T follicular helper cell (primary cell): ENCODE data around the gene EDIL3.
"Not testable (repeated sequence)": the region's sequence is repeated elsewhere in the genome, so short reads cannot be mapped to it uniquely, and the experiment has no call there.

ENCODE experiments used
- DNase-seq: peaks from one replicate; pipeline ENCODE4 v3.0.0-alpha.2; 2020; ENCODE audit warnings: low read depth

The EDIL3 gene

DNA sequence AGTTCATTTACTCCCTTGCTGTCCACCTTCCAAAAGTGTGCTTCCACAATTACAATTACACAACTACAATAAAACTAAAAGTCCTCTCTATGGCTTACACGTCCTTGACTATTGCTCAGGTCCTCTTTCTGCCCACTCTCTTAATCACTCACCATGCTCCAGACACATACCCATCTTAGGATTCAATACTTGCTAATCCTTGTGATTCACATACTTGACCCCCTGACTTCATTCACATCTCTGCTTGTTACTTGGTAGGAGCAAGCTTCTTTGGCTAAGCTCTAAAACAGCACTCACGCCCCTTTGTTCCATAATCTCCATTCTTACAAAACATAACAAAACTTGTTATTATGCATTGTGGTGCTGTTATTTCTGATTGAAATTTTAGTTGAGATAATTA lies 215.8 kb downstream of the EDIL3 start:
- DNase-seq, result no peak

- DNase-seq, result no peak
Measured at GRCh38 chr5:84163671-84164070, 221.0 kb downstream of the EDIL3 start.

DNA sequence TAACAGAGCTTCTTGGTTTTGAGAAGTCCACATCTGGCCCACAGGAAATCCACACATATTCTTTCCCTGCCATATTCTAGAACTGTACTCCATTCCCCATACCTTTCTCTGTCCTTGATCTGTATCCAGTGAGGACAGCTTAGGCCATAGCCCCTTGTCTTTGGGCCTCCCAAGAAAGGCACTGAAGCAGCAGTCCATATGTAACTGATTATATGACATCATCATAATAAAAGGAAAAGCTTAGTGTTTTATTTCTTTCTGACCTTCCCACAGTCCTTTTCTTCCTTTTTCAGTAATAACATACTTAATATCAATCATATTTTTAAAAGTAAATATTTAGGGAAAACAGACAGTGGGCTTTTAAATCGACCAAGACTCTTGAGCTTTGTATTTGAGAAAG lies 222.0 kb downstream of the EDIL3 start:
- DNase-seq, result no peak

GRCh38 chr5:84160650-84161049 lies 224.0 kb downstream of the EDIL3 start:
- DNase-seq, result not testable (repeated sequence)

GRCh38 chr5:84149094-84149493 lies 235.6 kb downstream of the EDIL3 start:
- no peak for DNase-seq

GRCh38 chr5:84148651-84149050 lies 236.0 kb downstream of the EDIL3 start:
- DNase-seq, result no peak

GRCh38 chr5:84137541-84137940 lies 247.1 kb downstream of the EDIL3 start:
- no peak for DNase-seq

DNA sequence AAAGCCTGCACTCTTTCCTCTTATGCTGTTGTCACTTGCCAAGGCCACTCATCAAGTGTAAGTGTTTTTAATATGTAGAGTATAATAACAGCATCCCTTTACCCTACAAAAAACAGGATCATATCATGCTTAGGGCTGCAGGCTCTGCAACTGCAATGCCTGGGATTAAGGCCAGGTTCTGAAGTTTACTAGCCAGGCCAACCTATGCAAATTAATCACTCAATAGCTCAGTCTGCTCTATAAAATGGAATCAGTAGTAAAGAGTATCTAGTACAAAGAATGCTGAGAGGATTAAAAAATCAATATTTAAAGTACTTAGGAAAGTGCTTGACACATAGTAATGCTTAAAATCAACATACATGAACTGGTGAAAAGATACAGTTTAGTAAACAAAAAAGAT lies 253.3 kb downstream of the EDIL3 start:
- no peak for DNase-seq

DNA sequence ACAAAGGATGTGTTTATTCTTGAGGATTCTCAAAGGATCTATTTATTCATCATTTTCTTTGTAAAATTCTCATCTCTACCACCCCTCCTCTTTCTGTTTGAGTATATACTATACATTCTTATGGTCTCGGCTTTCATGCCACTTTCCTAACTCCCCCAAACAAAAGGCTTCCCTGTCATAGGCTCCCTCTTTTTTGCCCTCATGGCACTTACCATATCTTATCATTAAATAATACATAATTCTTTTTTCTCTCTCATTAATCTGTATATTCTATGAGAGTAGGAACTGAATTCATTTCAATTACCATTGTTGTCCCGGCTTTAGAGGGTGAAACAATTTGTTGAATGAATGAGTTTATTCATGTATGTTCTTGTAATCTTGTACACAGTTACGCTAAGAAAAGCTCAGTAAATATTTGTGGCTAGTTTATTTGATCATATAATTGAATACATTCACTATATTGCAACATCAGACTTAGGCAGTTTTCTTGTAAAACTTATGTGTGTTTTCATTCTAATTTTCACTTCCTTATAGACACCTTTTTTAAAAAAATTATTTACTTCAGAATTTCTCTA lies 254.6 kb downstream of the EDIL3 start:
- no peak for DNase-seq

GRCh38 chr5:84125216-84125615 lies 259.5 kb downstream of the EDIL3 start:
- DNase-seq, result no peak

DNA sequence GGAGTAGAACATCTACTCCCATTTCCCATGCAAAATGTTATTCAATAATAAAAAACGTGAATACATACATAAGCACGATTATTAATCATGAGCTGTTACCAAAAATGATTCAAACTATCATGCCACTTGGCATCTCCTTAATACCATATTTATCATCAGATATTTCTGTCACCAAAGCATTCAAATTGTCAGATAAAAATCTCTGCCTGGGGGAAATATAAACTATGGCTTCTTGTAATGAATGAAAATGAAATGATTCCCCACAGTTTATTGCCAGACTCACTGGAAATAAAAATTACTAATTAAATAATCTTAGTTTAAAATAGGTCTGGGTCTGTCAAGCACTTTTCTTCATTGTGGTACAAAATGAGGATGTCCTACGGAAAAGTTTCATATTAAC lies 265.4 kb downstream of the EDIL3 start:
- DNase-seq, result no peak

GRCh38 chr5:84118551-84118950 lies 266.1 kb downstream of the EDIL3 start:
- DNase-seq, result no peak

GRCh38 chr5:84115727-84116126 lies 269.0 kb downstream of the EDIL3 start:
- no peak for DNase-seq

- no peak for DNase-seq
Measured at GRCh38 chr5:84113246-84114105, 271.2 kb downstream of the EDIL3 start.

- no peak for DNase-seq
Measured at GRCh38 chr5:84092738-84093137, 291.9 kb downstream of the EDIL3 start.

GRCh38 chr5:84091127-84091799 lies 293.4 kb downstream of the EDIL3 start:
- DNase-seq, result no peak

- no peak for DNase-seq
Measured at GRCh38 chr5:84088996-84089395, 295.7 kb downstream of the EDIL3 start.

DNA sequence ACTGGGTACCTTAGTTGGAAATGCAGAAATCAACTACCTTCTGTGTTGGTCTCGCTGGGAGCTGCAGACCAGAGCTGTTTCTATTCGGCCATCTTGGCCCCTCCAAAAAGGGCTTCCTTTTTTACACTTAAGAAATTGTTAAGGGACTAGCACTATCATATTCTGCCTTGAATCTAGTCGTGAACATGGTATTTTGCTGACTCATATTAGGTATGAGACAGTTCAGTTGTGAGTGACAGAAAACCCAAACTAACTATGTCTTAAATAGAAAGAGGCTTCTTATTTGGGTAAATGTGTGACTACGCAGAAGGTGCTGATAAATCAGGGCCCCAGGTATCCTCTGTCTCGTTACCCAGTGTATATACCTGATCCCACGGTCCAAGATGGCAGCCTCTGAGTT lies 298.2 kb downstream of the EDIL3 start:
- no peak for DNase-seq

DNA sequence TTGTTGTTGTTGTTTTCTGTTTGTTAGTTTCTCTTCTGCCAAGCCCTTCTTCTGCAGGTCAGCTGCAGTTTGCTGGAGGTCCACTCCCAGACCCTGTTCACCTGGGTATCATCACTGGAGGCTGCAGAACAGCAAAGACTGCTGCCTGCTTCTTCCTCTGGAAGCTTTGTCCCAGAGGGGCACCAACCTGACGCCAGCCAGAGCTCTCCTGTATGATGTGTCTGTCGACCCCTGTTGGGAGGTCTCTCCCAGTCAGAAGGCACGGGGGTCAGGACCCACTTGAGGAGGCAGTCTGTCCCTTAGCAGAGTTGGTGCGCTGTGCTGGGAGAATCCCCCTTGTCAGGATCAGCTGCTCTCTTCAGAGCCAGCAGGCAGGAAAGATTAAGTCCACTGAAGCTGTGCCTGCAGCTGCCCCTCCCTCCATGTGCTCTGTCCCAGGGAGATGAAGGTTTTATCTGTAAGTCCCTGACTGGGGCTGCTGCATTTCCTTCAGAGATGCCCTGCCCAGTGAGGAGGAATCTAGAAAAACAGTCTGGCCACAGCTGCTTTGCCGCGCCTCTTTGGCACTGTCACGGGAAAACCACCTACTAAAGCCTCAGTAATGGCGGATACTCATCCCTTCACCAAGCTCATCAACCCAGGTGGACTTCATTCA lies 299.2 kb downstream of the EDIL3 start:
- no peak for DNase-seq

GRCh38 chr5:84080908-84081307 lies 303.8 kb downstream of the EDIL3 start:
- DNase-seq, result no peak

DNA sequence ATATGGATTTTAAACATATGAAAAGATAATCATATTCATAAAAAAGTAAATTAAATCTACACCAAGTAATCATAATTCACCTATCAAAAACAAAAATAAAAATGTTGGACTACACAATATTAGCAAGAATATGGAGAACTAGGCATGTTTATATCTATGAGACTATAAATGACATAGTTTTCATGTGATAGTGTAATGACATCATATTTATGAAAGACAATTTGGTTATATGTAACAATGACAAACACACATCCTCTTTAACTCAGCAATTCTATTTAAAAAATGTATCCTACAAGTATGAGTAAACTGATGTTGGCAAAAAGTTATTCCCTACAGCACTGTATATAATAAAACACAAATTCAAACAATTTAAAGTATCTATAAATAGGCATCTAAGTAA lies 312.3 kb downstream of the EDIL3 start:
- DNase-seq, result no peak

- no peak for DNase-seq
Measured at GRCh38 chr5:84069608-84070179, 315.0 kb downstream of the EDIL3 start.
